SK-N-MC (cell line): Measurements from ENCODE around the gene TMEFF1.

Experiments used
- EZH2 ChIP-seq: fragments of 200-600 bp; sonication (generic); IDR thresholded peaks from one replicate; pipeline ENCODE4 v1.6.1; 2017; ENCODE audit warnings: antibody characterized with exemption
- POLR2AphosphoS5 ChIP-seq: IDR thresholded peaks from 2 replicates; pipeline ENCODE4 v1.6.1; 2012; ENCODE audit warnings: mild to moderate bottlenecking, low read depth, low read length, borderline replicate concordance

GRCh38 chr9:100600521-100601079 is 127.7 kb downstream of the TMEFF1 start:
- TF ChIP-seq EZH2 (no peak), POLR2AphosphoS5 (no peak)
